ENCODE measurements around the gene HCN2.
A peak's percentile ranks its signal among the peaks of the same experiment; 100 is the strongest.
"Not testable (repeated sequence)": the region's sequence is repeated elsewhere in the genome, so short reads cannot be mapped to it uniquely, and the experiment has no call there.

HCN2 gene

DNA sequence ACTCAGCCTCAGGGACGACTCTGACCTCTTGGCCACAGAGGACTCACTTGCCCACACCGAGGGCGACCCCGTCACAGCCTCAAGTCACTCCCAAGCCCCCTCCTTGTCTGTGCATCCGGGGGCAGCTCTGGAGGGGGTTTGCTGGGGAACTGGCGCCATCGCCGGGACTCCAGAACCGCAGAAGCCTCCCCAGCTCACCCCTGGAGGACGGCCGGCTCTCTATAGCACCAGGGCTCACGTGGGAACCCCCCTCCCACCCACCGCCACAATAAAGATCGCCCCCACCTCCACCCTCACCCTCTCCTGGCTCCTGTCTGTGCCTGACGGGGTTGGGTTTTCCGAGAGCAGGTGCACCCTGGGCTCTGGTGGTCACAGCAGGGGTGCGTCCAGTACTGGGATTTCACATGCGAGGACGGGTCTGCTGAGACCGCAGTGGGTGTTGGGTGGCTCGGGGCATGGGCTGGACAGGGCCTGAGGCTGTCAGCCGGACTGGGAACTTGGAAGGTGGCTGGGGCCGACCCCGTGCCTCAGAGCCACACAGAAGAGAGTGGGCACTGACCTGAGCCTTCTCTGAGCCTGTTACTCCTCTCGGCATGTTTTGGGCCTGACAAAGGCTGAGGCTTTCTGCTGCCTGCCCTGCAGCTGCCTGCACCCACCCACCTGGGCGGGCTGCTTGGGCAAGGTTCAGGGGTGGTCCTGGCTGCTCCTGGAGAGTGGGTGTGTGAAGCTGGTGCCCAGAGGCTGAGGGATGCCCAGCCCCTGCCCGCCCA, 6.3 kb upstream of the HCN2 start:
- Mint-ChIP-seq H3K4me1 (peaks cover 6% of the 10 kb centered on the region), H3K4me3 (no peak overlapping the region), H3K9me3 (no peaks in the 10 kb centered on the region), H3K36me3 (ENCODE audit: insufficient read depth) (peaks cover 12% of the 10 kb centered on the region), H3K27me3 (peaks cover 11% of the 10 kb centered on the region), H3K27ac (ENCODE audit: low read depth) (no peak overlapping the region)
- no peak for ATAC-seq (replicated peaks; ENCODE audit: extremely low read depth, poor library complexity, severe bottlenecking)
- no peak for DNase-seq (ENCODE audit: low spot score in 2 of 2)

DNA sequence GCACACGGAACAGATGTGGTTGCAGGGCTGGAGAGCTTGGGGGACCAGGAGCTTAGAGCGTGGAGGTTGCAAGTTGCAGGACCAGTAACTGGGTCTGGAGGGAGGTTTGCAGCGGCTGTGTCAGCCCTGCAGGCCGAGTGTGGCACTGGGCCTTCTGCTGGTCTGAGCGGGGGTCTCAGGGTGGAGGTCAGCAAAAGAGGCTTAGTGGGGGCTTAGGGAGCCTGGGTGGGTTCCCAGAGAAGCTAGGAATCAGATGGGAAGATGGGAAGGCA, 5.8 kb upstream of the HCN2 start:
- ATAC-seq (replicated peaks; ENCODE audit: extremely low read depth, poor library complexity, severe bottlenecking), result no peak
- H3K27ac Mint-ChIP-seq (ENCODE audit: low read depth), result no peak overlapping the region
- peaks cover 6% of the 10 kb centered on the region for H3K4me1 Mint-ChIP-seq
- H3K9me3 Mint-ChIP-seq, result no peaks in the 10 kb centered on the region
- peaks cover 13% of the 10 kb centered on the region for H3K36me3 Mint-ChIP-seq (ENCODE audit: insufficient read depth)
- H3K4me3 Mint-ChIP-seq, result no peak overlapping the region
- peaks cover 11% of the 10 kb centered on the region for H3K27me3 Mint-ChIP-seq
- DNase-seq (ENCODE audit: low spot score in 2 of 2), result no peak

DNA sequence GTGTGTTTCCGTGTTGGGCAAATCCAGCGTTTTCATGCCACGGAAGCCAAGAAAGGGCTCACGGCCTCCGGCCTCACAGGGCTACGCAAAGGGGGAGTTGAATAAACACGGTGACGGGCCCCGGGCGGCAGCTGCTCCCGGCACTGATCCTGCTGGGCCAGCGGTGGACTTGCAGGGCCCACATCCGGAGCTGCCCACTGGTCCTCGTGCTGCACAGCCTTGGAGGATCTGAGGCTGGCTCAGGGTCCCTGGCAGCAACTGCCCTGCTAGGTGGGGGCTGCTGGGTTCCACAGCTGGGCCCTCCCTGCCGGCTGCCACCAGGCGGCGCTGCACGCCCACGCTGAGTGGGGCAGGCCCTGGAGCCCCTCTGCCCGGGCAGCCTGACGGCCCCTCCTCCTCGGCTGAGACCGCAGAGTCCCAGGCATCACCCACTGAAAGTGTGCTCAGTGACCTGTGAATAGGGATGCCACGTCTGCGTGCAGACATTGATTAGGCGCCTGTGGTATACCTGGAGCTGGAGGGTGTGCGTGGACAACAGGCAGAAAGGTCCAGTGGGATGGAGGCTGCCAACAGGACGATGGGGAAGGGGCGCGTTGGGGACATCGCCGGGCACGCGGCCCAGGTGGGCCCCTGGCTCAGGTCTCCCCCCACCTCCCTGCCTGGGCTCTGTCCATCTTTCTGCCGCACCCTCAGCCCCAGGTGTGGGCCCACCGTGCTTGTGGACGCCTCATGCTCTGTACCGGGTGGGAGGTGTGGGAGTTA, 5.3 kb upstream of the HCN2 start:
- peaks cover 11% of the 10 kb centered on the region for H3K27me3 Mint-ChIP-seq
- no peak overlapping the region for H3K27ac Mint-ChIP-seq (ENCODE audit: low read depth)
- H3K4me1 Mint-ChIP-seq, result peaks cover 6% of the 10 kb centered on the region
- H3K9me3 Mint-ChIP-seq, result no peaks in the 10 kb centered on the region
- H3K36me3 Mint-ChIP-seq (ENCODE audit: insufficient read depth), result peaks cover 13% of the 10 kb centered on the region
- H3K4me3 Mint-ChIP-seq, result no peak overlapping the region
- DNase-seq (ENCODE audit: low spot score in 2 of 2), result peak; percentile 47 to 69
- peak; percentile 72 for ATAC-seq (replicated peaks; ENCODE audit: extremely low read depth, poor library complexity, severe bottlenecking)

DNA sequence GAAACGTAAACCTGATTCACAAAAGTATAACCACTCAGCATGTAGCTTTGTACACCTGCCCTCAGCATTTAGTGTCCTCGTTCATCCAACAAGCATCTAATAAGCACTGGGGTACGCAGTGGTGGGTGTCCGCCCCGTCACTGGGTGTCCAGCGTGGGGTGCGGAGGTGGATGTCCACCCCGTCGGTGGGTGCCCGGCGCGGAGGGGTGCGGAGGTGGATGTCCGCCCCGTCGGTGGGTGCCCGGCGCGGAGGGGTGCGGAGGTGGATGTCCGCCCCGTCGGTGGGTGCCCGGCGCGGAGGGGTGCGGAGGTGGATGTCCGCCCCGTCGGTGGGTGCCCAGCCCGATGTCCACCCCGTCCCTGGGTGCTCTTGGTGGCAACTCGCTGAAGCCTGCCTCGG, 4.5 kb upstream of the HCN2 start:
- not testable (repeated sequence) for ATAC-seq (replicated peaks; ENCODE audit: extremely low read depth, poor library complexity, severe bottlenecking); H3K9me3 Mint-ChIP-seq; H3K4me1 Mint-ChIP-seq; DNase-seq (ENCODE audit: low spot score in 2 of 2); H3K27ac Mint-ChIP-seq (ENCODE audit: low read depth); H3K4me3 Mint-ChIP-seq
- Mint-ChIP-seq H3K27me3 (peaks cover 11% of the 10 kb centered on the region), H3K36me3 (ENCODE audit: insufficient read depth) (peaks cover 13% of the 10 kb centered on the region)

DNA sequence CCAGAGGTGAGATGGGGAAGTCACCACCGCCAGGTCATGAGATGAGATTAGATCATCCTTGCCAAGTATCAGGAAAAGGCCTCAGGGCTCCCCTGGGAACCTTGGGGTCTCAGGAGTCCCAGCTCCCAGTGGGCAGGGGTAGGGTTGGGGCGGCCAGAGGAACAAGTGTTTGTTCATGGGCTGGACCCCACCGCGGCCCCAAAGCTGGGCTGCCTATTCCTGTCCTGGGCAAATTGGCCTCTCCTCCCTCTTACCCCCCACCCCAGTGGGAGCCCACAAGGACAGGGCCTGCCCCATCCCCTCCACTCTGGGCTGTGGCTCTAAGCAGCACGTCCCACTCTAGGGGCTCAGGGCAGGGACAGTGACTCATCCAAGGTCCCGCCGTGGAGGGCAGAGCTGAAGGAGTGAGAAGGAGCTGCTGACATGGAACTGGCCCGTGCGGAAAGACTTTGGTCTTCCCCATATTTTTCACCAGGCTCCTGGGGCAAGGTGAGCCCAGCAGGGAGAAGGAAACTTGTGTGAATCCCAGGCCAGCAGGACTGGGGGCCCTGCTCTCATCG, 4.0 kb upstream of the HCN2 start:
- Mint-ChIP-seq H3K27me3 (peaks cover 11% of the 10 kb centered on the region), H3K27ac (ENCODE audit: low read depth) (no peak overlapping the region), H3K4me3 (no peak overlapping the region), H3K36me3 (ENCODE audit: insufficient read depth) (peaks cover 15% of the 10 kb centered on the region), H3K4me1 (peaks cover 6% of the 10 kb centered on the region), H3K9me3 (no peaks in the 10 kb centered on the region)
- ATAC-seq (replicated peaks; ENCODE audit: extremely low read depth, poor library complexity, severe bottlenecking), result no peak
- DNase-seq (ENCODE audit: low spot score in 2 of 2), result no peak

DNA sequence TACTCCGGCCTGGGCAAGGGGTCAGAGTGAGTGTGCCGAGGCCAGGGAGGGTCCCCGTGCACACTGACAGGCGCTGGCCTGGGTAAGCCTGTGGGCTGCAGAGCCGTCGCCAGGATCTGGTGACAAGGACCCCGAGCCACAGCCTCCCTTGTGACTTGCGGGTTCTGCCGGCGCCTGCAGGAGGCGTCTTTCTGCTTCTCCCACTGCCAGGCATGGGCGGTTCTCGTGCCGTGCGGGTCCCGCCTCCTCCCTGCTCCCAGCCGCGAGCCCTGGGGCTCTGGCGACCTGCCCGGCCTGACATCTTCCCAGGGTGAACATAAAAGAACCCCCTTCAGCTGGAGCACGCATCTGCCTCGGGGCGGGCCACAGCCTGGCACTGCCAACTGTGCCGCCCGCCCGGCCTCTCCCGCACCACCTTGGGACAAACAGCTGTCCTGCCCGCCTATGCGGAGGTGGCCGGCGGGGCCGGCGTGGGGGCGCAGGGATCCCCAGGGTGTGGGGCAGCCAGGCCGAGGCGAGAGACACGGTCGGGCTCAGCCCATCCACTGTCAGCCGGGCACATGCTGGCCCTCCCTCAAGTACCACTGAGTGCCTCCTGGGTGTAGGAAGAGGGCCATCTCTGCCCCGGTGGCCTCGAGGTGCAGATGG, 1.5 kb upstream of the HCN2 start:
- H3K27me3 Mint-ChIP-seq, result peaks cover 11% of the 10 kb centered on the region
- H3K9me3 Mint-ChIP-seq, result no peaks in the 10 kb centered on the region
- H3K4me1 Mint-ChIP-seq, result peaks cover 6% of the 10 kb centered on the region
- peaks cover 10% of the 10 kb centered on the region for H3K36me3 Mint-ChIP-seq (ENCODE audit: insufficient read depth)
- peak overlapping the region; percentile 54 for H3K4me3 Mint-ChIP-seq
- DNase-seq (ENCODE audit: low spot score in 2 of 2), result peak; percentile 41 to 42
- H3K27ac Mint-ChIP-seq (ENCODE audit: low read depth), result no peak overlapping the region
- ATAC-seq (replicated peaks; ENCODE audit: extremely low read depth, poor library complexity, severe bottlenecking), result peak; percentile 59

DNA sequence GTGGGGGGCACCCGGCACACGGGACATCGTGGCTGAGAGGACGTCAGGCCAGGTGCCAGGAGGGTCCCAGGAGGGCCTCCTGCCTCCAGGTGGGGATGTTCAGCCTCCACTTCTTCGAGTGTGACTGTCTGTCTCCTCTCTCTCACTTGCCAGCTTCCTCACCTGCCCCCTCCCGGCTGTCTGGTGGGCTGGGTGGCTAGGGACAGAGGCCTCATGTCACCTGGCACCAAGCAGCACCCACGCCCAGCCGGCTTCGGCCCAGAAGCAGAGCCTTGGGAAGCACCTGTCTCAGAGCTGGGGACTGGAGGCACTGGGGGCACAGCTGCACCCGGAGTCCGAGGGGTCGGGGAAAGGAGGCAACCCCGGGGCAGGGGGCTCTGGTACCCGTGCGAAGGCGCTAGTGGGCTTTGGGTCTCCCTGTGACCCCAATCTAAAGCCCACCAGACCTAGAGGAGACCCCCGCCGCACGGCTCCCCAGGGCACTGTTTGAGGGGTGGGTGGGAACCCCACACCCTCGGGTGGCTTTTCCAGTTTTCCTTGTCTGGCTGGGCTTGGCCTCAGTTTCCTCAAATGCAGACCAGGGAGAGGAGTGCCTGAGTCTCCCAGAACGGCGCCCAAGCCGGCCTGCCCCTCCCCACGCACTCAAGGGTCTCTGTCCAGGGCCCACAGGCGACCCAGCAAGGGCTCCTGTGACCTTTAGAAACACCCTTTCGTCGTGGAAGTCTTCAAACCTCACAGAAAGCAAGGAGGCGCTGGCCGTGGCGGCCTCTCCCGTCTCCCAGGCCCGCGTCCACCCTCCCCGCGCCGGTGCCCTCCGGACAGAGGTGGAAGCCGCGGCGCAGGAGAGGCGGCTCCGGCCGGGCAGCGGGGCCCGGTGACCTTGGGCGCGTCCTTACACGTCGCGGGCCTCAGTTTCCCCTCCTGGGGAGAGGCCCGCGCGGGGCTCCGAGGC, 664 bp upstream of the HCN2 start:
- Mint-ChIP-seq H3K4me1 (peaks cover 3% of the 10 kb centered on the region), H3K4me3 (peak overlapping the region; percentile 54), H3K27ac (ENCODE audit: low read depth) (no peak overlapping the region), H3K36me3 (ENCODE audit: insufficient read depth) (peaks cover 8% of the 10 kb centered on the region), H3K27me3 (peaks cover 11% of the 10 kb centered on the region), H3K9me3 (no peaks in the 10 kb centered on the region)
- DNase-seq (ENCODE audit: low spot score in 2 of 2), result no peak
- peak; percentile 8 for ATAC-seq (replicated peaks; ENCODE audit: extremely low read depth, poor library complexity, severe bottlenecking)

DNA sequence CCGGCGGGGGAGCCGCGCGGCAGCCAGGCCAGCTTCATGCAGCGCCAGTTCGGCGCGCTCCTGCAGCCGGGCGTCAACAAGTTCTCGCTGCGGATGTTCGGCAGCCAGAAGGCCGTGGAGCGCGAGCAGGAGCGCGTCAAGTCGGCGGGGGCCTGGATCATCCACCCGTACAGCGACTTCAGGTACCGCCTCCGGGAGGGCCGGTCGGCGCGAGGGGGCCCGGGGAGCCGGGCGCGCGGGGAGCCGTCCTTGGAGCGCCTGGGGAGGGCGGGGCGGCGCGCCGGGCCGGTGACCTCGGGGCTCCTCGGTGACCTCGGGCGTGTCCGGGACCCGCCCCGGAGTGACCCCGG, 690 bp downstream of the HCN2 start:
- no peaks in the 10 kb centered on the region for H3K4me1 Mint-ChIP-seq
- peaks cover 11% of the 10 kb centered on the region for H3K27me3 Mint-ChIP-seq
- ATAC-seq (replicated peaks; ENCODE audit: extremely low read depth, poor library complexity, severe bottlenecking) (no peak), DNase-seq (ENCODE audit: low spot score in 2 of 2) (no peak)
- H3K27ac Mint-ChIP-seq (ENCODE audit: low read depth), result no peak overlapping the region
- peak overlapping the region; percentile 25 for H3K4me3 Mint-ChIP-seq
- peaks cover 8% of the 10 kb centered on the region for H3K36me3 Mint-ChIP-seq (ENCODE audit: insufficient read depth)
- H3K9me3 Mint-ChIP-seq, result no peaks in the 10 kb centered on the region

DNA sequence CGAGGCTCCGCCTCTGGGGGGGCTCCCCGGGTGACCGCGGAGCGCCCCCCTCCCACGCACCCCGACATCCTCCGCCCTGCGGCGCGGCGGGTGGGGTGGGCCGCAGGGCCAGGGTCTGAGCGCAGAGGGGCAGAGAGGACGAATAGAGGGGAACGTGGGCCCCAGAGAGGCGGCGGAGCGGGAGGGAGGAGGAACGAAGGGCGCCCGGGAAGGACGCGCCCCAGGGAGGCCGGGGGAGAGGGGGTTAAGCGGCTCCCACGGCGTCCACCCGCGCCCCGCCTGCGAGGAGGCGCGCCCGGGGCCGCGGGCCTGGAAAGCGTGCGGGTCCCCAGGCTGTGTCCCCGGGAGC, 1.0 kb downstream of the HCN2 start:
- H3K27ac Mint-ChIP-seq (ENCODE audit: low read depth), result no peak overlapping the region
- DNase-seq (ENCODE audit: low spot score in 2 of 2) (no peak), ATAC-seq (replicated peaks; ENCODE audit: extremely low read depth, poor library complexity, severe bottlenecking) (no peak)
- no peak overlapping the region for H3K4me3 Mint-ChIP-seq
- H3K9me3 Mint-ChIP-seq, result no peaks in the 10 kb centered on the region
- H3K27me3 Mint-ChIP-seq, result peaks cover 10% of the 10 kb centered on the region
- peaks cover 8% of the 10 kb centered on the region for H3K36me3 Mint-ChIP-seq (ENCODE audit: insufficient read depth)
- no peaks in the 10 kb centered on the region for H3K4me1 Mint-ChIP-seq

DNA sequence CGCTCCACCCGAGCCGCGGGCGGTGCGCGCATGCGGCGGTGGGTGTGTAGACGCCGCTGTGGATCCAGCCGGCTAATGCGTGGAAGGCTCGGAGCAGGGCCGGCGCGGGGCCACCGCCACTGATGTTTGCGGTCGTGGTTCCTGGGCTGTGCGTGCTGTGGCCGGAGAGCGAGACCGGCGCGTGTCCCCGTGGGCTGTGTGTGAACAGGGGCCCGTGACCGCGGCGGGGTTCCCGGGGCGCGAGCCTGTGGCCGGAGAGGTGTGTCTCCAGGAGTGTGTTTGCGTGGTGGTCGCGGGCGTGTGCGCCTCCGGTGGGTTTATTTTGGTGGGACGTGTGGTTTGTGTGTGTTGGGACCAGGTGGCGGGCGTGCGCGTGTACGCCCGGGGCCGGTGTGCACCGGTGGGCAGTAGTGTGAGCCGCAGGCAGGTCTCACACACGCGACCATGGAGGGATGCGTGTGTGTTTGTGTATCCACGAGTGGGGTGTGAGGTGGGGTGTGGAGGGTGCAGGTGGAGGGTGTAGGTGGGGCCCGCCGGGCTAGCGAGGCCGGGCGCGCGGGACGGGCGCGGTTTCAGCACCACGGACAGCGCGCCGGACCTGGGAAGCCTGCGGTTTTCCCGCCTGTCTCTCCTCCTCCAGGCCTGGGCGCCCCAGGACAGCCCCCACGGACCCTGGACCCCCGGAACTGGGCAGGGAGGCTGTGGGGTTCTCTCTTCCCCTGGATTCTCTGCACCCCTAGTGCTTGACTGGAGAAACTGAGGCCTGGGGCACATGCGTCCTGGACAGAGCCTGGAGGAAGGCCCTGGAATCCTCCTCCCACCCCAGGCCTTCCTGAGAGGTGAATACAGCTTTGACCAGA, 1.6 kb downstream of the HCN2 start:
- no peaks in the 10 kb centered on the region for H3K4me1 Mint-ChIP-seq
- no peaks in the 10 kb centered on the region for H3K9me3 Mint-ChIP-seq
- peaks cover 8% of the 10 kb centered on the region for H3K36me3 Mint-ChIP-seq (ENCODE audit: insufficient read depth)
- no peak for ATAC-seq (replicated peaks; ENCODE audit: extremely low read depth, poor library complexity, severe bottlenecking)
- no peak overlapping the region for H3K27ac Mint-ChIP-seq (ENCODE audit: low read depth)
- DNase-seq (ENCODE audit: low spot score in 2 of 2), result no peak
- no peak overlapping the region for H3K4me3 Mint-ChIP-seq
- peaks cover 4% of the 10 kb centered on the region for H3K27me3 Mint-ChIP-seq

DNA sequence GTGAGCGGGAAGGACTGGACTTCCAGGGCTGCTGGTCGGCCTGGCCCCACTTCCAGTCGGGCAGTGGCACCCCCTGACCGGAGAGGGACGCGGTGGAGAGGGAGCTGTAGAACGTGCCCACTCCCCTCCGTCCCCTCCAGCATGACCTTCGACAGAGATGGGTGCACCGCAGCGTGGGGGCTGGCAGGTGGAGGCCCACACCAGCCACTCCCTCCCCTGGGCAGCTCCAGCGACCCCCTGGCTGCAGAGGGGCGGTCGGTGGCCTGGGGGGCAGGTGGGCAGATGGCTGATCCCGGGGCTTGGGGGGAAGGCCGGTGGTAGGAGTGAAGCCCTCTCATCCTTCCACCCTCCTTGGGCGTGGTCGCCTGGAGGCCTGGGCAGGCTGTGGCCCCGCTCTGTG, 2.4 kb downstream of the HCN2 start:
- Mint-ChIP-seq H3K36me3 (ENCODE audit: insufficient read depth) (peaks cover 6% of the 10 kb centered on the region), H3K4me3 (no peak overlapping the region), H3K9me3 (no peaks in the 10 kb centered on the region), H3K27me3 (no peaks in the 10 kb centered on the region), H3K4me1 (no peaks in the 10 kb centered on the region), H3K27ac (ENCODE audit: low read depth) (no peak overlapping the region)
- DNase-seq (ENCODE audit: low spot score in 2 of 2) (no peak), ATAC-seq (replicated peaks; ENCODE audit: extremely low read depth, poor library complexity, severe bottlenecking) (no peak)

All from central memory CD8-positive, alpha-beta T cell (primary cell).